OCI-LY1 (cell line): ENCODE data around the gene PCSK5.

Source experiments
- H2AFZ ChIP-seq: fragments of 200-600 bp; sonication (generic), shearing (Covaris generic); 2 replicates; pipeline ENCODE4 v1.6.0; 2014; ENCODE audit warnings: antibody characterized with exemption, mild to moderate bottlenecking, low read length
- H3F3A ChIP-seq: fragments of 200-600 bp; sonication (generic), shearing (Covaris generic); 2 replicates; pipeline ENCODE4 v1.6.0; 2014; ENCODE audit warnings: mild to moderate bottlenecking, antibody characterized with exemption, low read length, moderate library complexity; ENCODE audit not compliant: insufficient read depth
- H3K27ac ChIP-seq: fragments of 200-600 bp; sonication (generic); 2 replicates; pipeline ENCODE4 v1.5.1; 2014; ENCODE audit warnings: low read length, mixed run types, mild to moderate bottlenecking, low read depth; ENCODE audit not compliant: poor library complexity, severe bottlenecking
- H3K27me3 ChIP-seq: fragments of 200-600 bp; sonication (generic); 2 replicates; pipeline ENCODE4 v1.6.0; 2014; ENCODE audit warnings: antibody characterized with exemption, mild to moderate bottlenecking, low read length, moderate library complexity; ENCODE audit not compliant: insufficient read depth
- H3K36me3 ChIP-seq: fragments of 200-600 bp; sonication (generic); 2 replicates; pipeline ENCODE4 v1.6.1; 2014; ENCODE audit warnings: mild to moderate bottlenecking, antibody characterized with exemption, low read length, moderate library complexity, mixed read lengths; ENCODE audit not compliant: insufficient read depth
- H3K4me1 ChIP-seq: fragments of 200-600 bp; sonication (generic); 2 replicates; pipeline ENCODE4 v1.5.1; 2014; ENCODE audit warnings: mild to moderate bottlenecking, low read length, moderate library complexity; ENCODE audit not compliant: insufficient read depth, severe bottlenecking
- H3K4me2 ChIP-seq: fragments of 200-600 bp; sonication (generic), shearing (Covaris generic); 2 replicates; pipeline ENCODE4 v1.6.1; 2014; ENCODE audit warnings: low read length
- H3K4me3 ChIP-seq: fragments of 200-600 bp; sonication (generic); 2 replicates; pipeline ENCODE4 v1.5.1; 2014; ENCODE audit warnings: low read length, low read depth, mild to moderate bottlenecking, mixed read lengths; ENCODE audit not compliant: poor library complexity, severe bottlenecking
- H3K79me2 ChIP-seq: fragments of 200-600 bp; shearing (Covaris generic); 2 replicates; pipeline ENCODE4 v1.6.1; 2016; ENCODE audit warnings: mixed run types, low read length, mixed read lengths; ENCODE audit not compliant: insufficient read depth
- H3K9ac ChIP-seq: fragments of 200-600 bp; sonication (generic), shearing (Covaris generic); 2 replicates; pipeline ENCODE4 v1.6.1; 2014; ENCODE audit warnings: mild to moderate bottlenecking, low read length, mixed read lengths
- H3K9me2 ChIP-seq: fragments of 200-600 bp; sonication (generic), shearing (Covaris generic); 2 replicates; pipeline ENCODE4 v1.6.1; 2014; ENCODE audit warnings: low read depth, mild to moderate bottlenecking, low read length, mixed read lengths
- H3K9me3 ChIP-seq: fragments of 200-600 bp; shearing (Covaris generic); 2 replicates; pipeline ENCODE4 v1.6.1; 2014; ENCODE audit warnings: low read length, mixed read lengths
- H4K20me1 ChIP-seq: fragments of 200-600 bp; sonication (generic), shearing (Covaris generic); 2 replicates; pipeline ENCODE4 v1.6.0; 2016; ENCODE audit warnings: mild to moderate bottlenecking, low read length; ENCODE audit not compliant: insufficient read depth
- EZH2 ChIP-seq: fragments of 200-600 bp; sonication (generic), shearing (Covaris generic); IDR thresholded peaks from 2 replicates; pipeline ENCODE4 v1.8.0; 2017; ENCODE audit warnings: borderline replicate concordance, mixed run types, mild to moderate bottlenecking, antibody characterized with exemption, low read length, moderate library complexity, mixed read lengths
- TF ChIP-seq, protein P1 (sequence below): fragments of 200-600 bp; sonication (generic), shearing (Covaris generic); IDR thresholded peaks from 2 replicates; pipeline ENCODE4 v1.5.1; 2017; ENCODE audit warnings: mild to moderate bottlenecking, antibody characterized with exemption, low read length, moderate library complexity, mixed read lengths

PCSK5 gene

DNA sequence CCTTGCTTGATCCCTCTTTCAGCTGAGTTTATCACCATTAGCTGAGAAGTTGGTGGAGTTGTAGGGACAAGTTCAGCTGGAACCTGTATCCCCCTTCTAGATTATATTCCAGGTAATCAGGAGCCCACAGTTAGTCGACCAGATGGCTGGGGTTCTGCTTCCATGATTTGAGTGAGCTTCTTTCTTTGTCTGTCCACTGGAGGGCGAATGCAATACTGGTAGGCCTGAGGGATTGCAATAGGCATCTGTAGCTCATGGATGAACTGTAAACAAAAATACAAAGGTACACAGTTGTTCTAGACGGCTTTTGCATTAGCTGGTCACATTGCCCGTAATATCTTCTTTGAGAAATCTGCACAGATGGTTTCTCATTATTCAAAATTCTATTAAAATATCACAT is 88.9 kb downstream of the PCSK5 start:
- Histone ChIP-seq H3K9me3 (no peaks in the 10 kb centered on the region), H3K27me3 (no peaks in the 10 kb centered on the region; the same call in 1 of the 2 replicates), H3K4me3 (no peak overlapping the region), H3K79me2 (no peaks in the 10 kb centered on the region), H3K4me2 (no peak overlapping the region), H3F3A (no peaks in the 10 kb centered on the region), H3K9ac (no peak overlapping the region), H2AFZ (no peak overlapping the region), H4K20me1 (no peaks in the 10 kb centered on the region), H3K27ac (no peak overlapping the region), H3K4me1 (no peaks in the 10 kb centered on the region), H3K36me3 (no peaks in the 10 kb centered on the region), H3K9me2 (no peaks in the 10 kb centered on the region)
- TF ChIP-seq EZH2, result no peak
- TF ChIP-seq, protein P1, sequence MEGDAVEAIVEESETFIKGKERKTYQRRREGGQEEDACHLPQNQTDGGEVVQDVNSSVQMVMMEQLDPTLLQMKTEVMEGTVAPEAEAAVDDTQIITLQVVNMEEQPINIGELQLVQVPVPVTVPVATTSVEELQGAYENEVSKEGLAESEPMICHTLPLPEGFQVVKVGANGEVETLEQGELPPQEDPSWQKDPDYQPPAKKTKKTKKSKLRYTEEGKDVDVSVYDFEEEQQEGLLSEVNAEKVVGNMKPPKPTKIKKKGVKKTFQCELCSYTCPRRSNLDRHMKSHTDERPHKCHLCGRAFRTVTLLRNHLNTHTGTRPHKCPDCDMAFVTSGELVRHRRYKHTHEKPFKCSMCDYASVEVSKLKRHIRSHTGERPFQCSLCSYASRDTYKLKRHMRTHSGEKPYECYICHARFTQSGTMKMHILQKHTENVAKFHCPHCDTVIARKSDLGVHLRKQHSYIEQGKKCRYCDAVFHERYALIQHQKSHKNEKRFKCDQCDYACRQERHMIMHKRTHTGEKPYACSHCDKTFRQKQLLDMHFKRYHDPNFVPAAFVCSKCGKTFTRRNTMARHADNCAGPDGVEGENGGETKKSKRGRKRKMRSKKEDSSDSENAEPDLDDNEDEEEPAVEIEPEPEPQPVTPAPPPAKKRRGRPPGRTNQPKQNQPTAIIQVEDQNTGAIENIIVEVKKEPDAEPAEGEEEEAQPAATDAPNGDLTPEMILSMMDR, result peak; percentile 35; the same call in 1 of the 2 replicates

- H3K4me2 ChIP-seq, result no peak overlapping the region
- TF ChIP-seq, protein P1, result no peak
- TF ChIP-seq EZH2, result no peak
Observed at GRCh38 chr9:75983319-75984045, 93.0 kb downstream of the PCSK5 start.

GRCh38 chr9:75985515-75985914 is 95.0 kb downstream of the PCSK5 start:
- Histone ChIP-seq H3F3A (no peaks in the 10 kb centered on the region), H3K4me2 (no peak overlapping the region), H3K9ac (no peak overlapping the region), H3K36me3 (no peaks in the 10 kb centered on the region), H3K9me2 (no peaks in the 10 kb centered on the region), H3K4me1 (no peaks in the 10 kb centered on the region), H3K79me2 (no peaks in the 10 kb centered on the region), H3K4me3 (no peak overlapping the region), H4K20me1 (no peaks in the 10 kb centered on the region), H3K27me3 (no peaks in the 10 kb centered on the region), H3K27ac (no peak overlapping the region), H2AFZ (no peak overlapping the region), H3K9me3 (no peaks in the 10 kb centered on the region)
- TF ChIP-seq, protein P1, result no peak
- no peak for TF ChIP-seq EZH2

More at GRCh38 chr9:75983319-75984045, 93.0 kb downstream of the PCSK5 start:
- no peaks in the 10 kb centered on the region for H3K4me1 ChIP-seq
- no peak overlapping the region for H3K4me3 ChIP-seq
- no peaks in the 10 kb centered on the region for H3K27me3 ChIP-seq
- H3K36me3 ChIP-seq, result no peaks in the 10 kb centered on the region
- no peak overlapping the region for H2AFZ ChIP-seq
- no peaks in the 10 kb centered on the region for H3K9me3 ChIP-seq
- no peaks in the 10 kb centered on the region for H3K79me2 ChIP-seq
- H3K9ac ChIP-seq, result no peak overlapping the region
- no peak overlapping the region for H3K27ac ChIP-seq
- no peaks in the 10 kb centered on the region for H3F3A ChIP-seq
- no peaks in the 10 kb centered on the region for H3K9me2 ChIP-seq
- H4K20me1 ChIP-seq, result no peaks in the 10 kb centered on the region
